Measurements from ENCODE around the gene PPIF.

PPIF gene

GRCh38 chr10:79328737-79329504 lies 18.3 kb upstream of the PPIF start:
- Histone ChIP-seq H3K36me3 (ENCODE audit: control insufficient read depth in 2 of 2, insufficient read depth in 1 of 2, low read length in 2 of 2) (no peaks in the 10 kb centered on the region), H3K4me3 (ENCODE audit: low read depth, low read length) (no peak overlapping the region), H3K9me3 (ENCODE audit: control insufficient read depth, insufficient read depth, low read depth, low read length) (no peaks in the 10 kb centered on the region), H3K4me1 (ENCODE audit: control insufficient read depth, insufficient read depth, low read length) (no peaks in the 10 kb centered on the region), H3K27ac (ENCODE audit: extremely low read depth, low read depth, low read length) (no peak overlapping the region)
- CTCF ChIA-PET, result interaction anchor here (0.6 kb wide), 2 partner anchors 19 to 1658 kb away, joined by 3 to 6 read pairs; no protein-coding TSS in a partner anchor
- POLR2A ChIA-PET, result no interaction called here
- no peak for TF ChIP-seq TRIM28 (IDR thresholded peaks at IDR 0.05; ENCODE audit: borderline replicate concordance, low read length)
- 0 out of 2 replicates have a peak, but pooled peaks have one; percentile 43 for TF ChIP-seq ZNF335 (tag by site-specific recombination; conservative IDR thresholded peaks at IDR 0.05)
- TF ChIP-seq ZFP37 (tag by site-specific recombination; IDR thresholded peaks at IDR 0.05), result peak; percentile 62; the same call in 1 of the 2 replicates
- no peak for TF ChIP-seq ZNF623 (tag by site-specific recombination; IDR thresholded peaks at IDR 0.05)
- peak; percentile 32 for TF ChIP-seq SP3 (tag by site-specific recombination; IDR thresholded peaks at IDR 0.05)
- TF ChIP-seq, protein P1, sequence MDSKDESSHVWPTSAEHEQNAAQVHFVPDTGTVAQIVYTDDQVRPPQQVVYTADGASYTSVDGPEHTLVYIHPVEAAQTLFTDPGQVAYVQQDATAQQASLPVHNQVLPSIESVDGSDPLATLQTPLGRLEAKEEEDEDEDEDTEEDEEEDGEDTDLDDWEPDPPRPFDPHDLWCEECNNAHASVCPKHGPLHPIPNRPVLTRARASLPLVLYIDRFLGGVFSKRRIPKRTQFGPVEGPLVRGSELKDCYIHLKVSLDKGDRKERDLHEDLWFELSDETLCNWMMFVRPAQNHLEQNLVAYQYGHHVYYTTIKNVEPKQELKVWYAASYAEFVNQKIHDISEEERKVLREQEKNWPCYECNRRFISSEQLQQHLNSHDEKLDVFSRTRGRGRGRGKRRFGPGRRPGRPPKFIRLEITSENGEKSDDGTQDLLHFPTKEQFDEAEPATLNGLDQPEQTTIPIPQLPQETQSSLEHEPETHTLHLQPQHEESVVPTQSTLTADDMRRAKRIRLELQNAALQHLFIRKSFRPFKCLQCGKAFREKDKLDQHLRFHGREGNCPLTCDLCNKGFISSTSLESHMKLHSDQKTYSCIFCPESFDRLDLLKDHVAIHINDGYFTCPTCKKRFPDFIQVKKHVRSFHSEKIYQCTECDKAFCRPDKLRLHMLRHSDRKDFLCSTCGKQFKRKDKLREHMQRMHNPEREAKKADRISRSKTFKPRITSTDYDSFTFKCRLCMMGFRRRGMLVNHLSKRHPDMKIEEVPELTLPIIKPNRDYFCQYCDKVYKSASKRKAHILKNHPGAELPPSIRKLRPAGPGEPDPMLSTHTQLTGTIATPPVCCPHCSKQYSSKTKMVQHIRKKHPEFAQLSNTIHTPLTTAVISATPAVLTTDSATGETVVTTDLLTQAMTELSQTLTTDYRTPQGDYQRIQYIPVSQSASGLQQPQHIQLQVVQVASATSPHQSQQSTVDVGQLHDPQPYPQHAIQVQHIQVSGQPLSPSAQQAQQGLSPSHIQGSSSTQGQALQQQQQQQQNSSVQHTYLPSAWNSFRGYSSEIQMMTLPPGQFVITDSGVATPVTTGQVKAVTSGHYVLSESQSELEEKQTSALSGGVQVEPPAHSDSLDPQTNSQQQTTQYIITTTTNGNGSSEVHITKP (tag by site-specific recombination; IDR thresholded peaks at IDR 0.05), result peak; percentile 81
- TF ChIP-seq ZNF398 (tag by site-specific recombination; IDR thresholded peaks at IDR 0.05), result peak; percentile 51; the same call in 1 of the 2 replicates
- peak; percentile 98 for TF ChIP-seq ZNF366 (tag by site-specific recombination; conservative IDR thresholded peaks at IDR 0.05)
- TF ChIP-seq, protein P2, sequence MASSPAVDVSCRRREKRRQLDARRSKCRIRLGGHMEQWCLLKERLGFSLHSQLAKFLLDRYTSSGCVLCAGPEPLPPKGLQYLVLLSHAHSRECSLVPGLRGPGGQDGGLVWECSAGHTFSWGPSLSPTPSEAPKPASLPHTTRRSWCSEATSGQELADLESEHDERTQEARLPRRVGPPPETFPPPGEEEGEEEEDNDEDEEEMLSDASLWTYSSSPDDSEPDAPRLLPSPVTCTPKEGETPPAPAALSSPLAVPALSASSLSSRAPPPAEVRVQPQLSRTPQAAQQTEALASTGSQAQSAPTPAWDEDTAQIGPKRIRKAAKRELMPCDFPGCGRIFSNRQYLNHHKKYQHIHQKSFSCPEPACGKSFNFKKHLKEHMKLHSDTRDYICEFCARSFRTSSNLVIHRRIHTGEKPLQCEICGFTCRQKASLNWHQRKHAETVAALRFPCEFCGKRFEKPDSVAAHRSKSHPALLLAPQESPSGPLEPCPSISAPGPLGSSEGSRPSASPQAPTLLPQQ (tag by site-specific recombination; IDR thresholded peaks at IDR 0.05), result peak; percentile 51; the same call in 1 of the 2 replicates
- peak; percentile 63 for TF ChIP-seq KLF17 (tag by site-specific recombination; IDR thresholded peaks at IDR 0.05)
- peak; percentile 58; the same call in 1 of the 2 replicates for TF ChIP-seq ZNF394 (tag by site-specific recombination; IDR thresholded peaks at IDR 0.05; ENCODE audit: borderline replicate concordance)
- TF ChIP-seq ZFHX2 (tag by site-specific recombination; conservative IDR thresholded peaks at IDR 0.05), result no peak
- TF ChIP-seq MZF1 (tag by site-specific recombination; IDR thresholded peaks at IDR 0.05; ENCODE audit: borderline replicate concordance), result no peak
- TF ChIP-seq, protein P3, sequence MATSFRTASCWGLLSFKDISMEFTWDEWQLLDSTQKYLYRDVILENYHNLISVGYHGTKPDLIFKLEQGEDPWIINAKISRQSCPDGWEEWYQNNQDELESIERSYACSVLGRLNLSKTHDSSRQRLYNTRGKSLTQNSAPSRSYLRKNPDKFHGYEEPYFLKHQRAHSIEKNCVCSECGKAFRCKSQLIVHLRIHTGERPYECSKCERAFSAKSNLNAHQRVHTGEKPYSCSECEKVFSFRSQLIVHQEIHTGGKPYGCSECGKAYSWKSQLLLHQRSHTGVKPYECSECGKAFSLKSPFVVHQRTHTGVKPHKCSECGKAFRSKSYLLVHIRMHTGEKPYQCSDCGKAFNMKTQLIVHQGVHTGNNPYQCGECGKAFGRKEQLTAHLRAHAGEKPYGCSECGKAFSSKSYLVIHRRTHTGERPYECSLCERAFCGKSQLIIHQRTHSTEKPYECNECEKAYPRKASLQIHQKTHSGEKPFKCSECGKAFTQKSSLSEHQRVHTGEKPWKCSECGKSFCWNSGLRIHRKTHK (tag by site-specific recombination; IDR thresholded peaks at IDR 0.05), result no peak
- TF ChIP-seq, protein P4, sequence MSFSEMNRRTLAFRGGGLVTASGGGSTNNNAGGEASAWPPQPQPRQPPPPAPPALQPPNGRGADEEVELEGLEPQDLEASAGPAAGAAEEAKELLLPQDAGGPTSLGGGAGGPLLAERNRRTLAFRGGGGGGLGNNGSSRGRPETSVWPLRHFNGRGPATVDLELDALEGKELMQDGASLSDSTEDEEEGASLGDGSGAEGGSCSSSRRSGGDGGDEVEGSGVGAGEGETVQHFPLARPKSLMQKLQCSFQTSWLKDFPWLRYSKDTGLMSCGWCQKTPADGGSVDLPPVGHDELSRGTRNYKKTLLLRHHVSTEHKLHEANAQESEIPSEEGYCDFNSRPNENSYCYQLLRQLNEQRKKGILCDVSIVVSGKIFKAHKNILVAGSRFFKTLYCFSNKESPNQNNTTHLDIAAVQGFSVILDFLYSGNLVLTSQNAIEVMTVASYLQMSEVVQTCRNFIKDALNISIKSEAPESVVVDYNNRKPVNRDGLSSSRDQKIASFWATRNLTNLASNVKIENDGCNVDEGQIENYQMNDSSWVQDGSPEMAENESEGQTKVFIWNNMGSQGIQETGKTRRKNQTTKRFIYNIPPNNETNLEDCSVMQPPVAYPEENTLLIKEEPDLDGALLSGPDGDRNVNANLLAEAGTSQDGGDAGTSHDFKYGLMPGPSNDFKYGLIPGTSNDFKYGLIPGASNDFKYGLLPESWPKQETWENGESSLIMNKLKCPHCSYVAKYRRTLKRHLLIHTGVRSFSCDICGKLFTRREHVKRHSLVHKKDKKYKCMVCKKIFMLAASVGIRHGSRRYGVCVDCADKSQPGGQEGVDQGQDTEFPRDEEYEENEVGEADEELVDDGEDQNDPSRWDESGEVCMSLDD (tag by site-specific recombination; IDR thresholded peaks at IDR 0.05), result no peak
- TF ChIP-seq, protein P5, sequence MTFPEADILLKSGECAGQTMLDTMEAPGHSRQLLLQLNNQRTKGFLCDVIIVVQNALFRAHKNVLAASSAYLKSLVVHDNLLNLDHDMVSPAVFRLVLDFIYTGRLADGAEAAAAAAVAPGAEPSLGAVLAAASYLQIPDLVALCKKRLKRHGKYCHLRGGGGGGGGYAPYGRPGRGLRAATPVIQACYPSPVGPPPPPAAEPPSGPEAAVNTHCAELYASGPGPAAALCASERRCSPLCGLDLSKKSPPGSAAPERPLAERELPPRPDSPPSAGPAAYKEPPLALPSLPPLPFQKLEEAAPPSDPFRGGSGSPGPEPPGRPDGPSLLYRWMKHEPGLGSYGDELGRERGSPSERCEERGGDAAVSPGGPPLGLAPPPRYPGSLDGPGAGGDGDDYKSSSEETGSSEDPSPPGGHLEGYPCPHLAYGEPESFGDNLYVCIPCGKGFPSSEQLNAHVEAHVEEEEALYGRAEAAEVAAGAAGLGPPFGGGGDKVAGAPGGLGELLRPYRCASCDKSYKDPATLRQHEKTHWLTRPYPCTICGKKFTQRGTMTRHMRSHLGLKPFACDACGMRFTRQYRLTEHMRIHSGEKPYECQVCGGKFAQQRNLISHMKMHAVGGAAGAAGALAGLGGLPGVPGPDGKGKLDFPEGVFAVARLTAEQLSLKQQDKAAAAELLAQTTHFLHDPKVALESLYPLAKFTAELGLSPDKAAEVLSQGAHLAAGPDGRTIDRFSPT (tag by site-specific recombination; IDR thresholded peaks at IDR 0.05), result peak; percentile 84
- TF ChIP-seq ZNF629 (tag by site-specific recombination; IDR thresholded peaks at IDR 0.05), result 0 out of 2 replicates have a peak, but pooled peaks have one; percentile 18
- TF ChIP-seq SP7 (tag by site-specific recombination; IDR thresholded peaks at IDR 0.05), result 0 out of 2 replicates have a peak, but pooled peaks have one; percentile 49
